HL-60 (cell line): ENCODE measurements around the gene SULT6B1.

Experiments
- DNase-seq, 2 experiments: peaks; one replicate each; pipeline ENCODE4 v3.0.0-alpha.2; 2010 to 2020; ENCODE audit warnings: low read depth in 1 of 2, low spot score in 1 of 2
- H3K27ac ChIP-seq: fragments of 250-450 bp; sonication (Bioruptor Pico); replicated peaks from 2 replicates; pipeline ENCODE4 v1.5.1; 2020; ENCODE audit warnings: mild to moderate bottlenecking, moderate library complexity
- H3K27me3 ChIP-seq: fragments of 250-450 bp; sonication (Bioruptor Pico); 2 replicates; pipeline ENCODE4 v1.5.1; 2021; ENCODE audit warnings: mild to moderate bottlenecking, moderate library complexity; ENCODE audit not compliant: insufficient read depth, poor library complexity, severe bottlenecking
- H3K4me3 ChIP-seq: replicated peaks from 2 replicates; pipeline ENCODE4 v1.5.1; 2011; ENCODE audit warnings: mild to moderate bottlenecking, control low read depth, low read length; ENCODE audit not compliant: insufficient read depth
- CTCF ChIP-seq: IDR thresholded peaks from one replicate; pipeline ENCODE4 v1.5.1; 2011; ENCODE audit warnings: low read length, control low read depth, inconsistent platforms; ENCODE audit not compliant: insufficient read depth
- GABPA ChIP-seq: IDR thresholded peaks from 2 replicates; pipeline ENCODE4 v1.6.1; 2012; ENCODE audit warnings: low read depth
- POLR2AphosphoS5 ChIP-seq: IDR thresholded peaks from 2 replicates; pipeline ENCODE4 v1.6.1; 2012; ENCODE audit warnings: low read depth
- REST ChIP-seq: IDR thresholded peaks from 2 replicates; pipeline ENCODE4 v1.6.1; 2012; ENCODE audit warnings: low read depth; ENCODE audit not compliant: insufficient replicate concordance
- SPI1 ChIP-seq: IDR thresholded peaks from 2 replicates; pipeline ENCODE4 v1.6.1; 2012; ENCODE audit warnings: low read depth, mild to moderate bottlenecking, borderline replicate concordance

The SULT6B1 gene

GRCh38 chr2:37143974-37144373, 44.5 kb downstream of the SULT6B1 start:
- no peak for DNase-seq
- TF ChIP-seq SPI1 (no peak), POLR2AphosphoS5 (no peak), GABPA (no peak), REST (no peak), CTCF (no peak)
- Histone ChIP-seq H3K27ac (no peak overlapping the region), H3K4me3 (no peak overlapping the region), H3K27me3 (no peaks in the 10 kb centered on the region)

- Histone ChIP-seq H3K27ac (no peak overlapping the region), H3K4me3 (no peak overlapping the region), H3K27me3 (no peaks in the 10 kb centered on the region)
- TF ChIP-seq REST (no peak), CTCF (no peak), GABPA (no peak), POLR2AphosphoS5 (no peak), SPI1 (no peak)
- no peak for DNase-seq
Observed at GRCh38 chr2:37142546-37142945, 45.9 kb downstream of the SULT6B1 start.

- Histone ChIP-seq H3K4me3 (no peak overlapping the region), H3K27me3 (no peaks in the 10 kb centered on the region), H3K27ac (no peak overlapping the region)
- TF ChIP-seq GABPA (no peak), POLR2AphosphoS5 (no peak), REST (no peak), CTCF (no peak), SPI1 (no peak)
- no peak for DNase-seq
Observed at GRCh38 chr2:37132914-37133313, 55.6 kb downstream of the SULT6B1 start.
